GM12878 (cell line): ENCODE measurements around the gene CACNA1S. TPM values are rescaled to one million over a fixed set of nuclear protein-coding genes. Genes with fewer than 3 reads are reported as not detected.

Source experiments
- ATAC-seq: fragments of 200-7000 bp; cut with Tn5 transposase; 3 replicates; pipeline ENCODE4 v1.9.1; 2020; ENCODE audit warnings: mild to moderate bottlenecking, moderate library complexity
- BruUV-seq: library from RNA; stranded (reverse); fragments of 400-500 nt; replicated peaks from 2 replicates; lab custom pipeline; 2021; lab: Mats Ljungman, UMichigan
- CTCF ChIA-PET: fragments of 300-600 bp; sonication (Branson Sonifier 250); formaldehyde crosslinking; extraction: SDS; loops from one replicate; lab custom pipeline; 2021; ENCODE audit warnings: inconsistent platforms; lab: Yijun Ruan, JAX
- POLR2A ChIA-PET: fragments of 350-600 bp; formaldehyde crosslinking; extraction: SDS; loops from one replicate; lab custom pipeline; 2021; ENCODE audit warnings: inconsistent platforms; lab: Charles Lee
- RAD21 ChIA-PET: fragments of 300-600 bp; sonication (Branson Sonifier 250); formaldehyde crosslinking; loops from one replicate; lab custom pipeline; 2023; ENCODE audit warnings: antibody characterized with exemption; ENCODE audit not compliant: unreplicated experiment; lab: Charles Lee
- SMC1A ChIA-PET: fragments of 300-600 bp; sonication (Branson Sonifier 250); formaldehyde crosslinking; loops from one replicate; lab custom pipeline; 2023; ENCODE audit not compliant: unreplicated experiment, uncharacterized antibody; lab: Charles Lee
- DNase-seq: peaks from one replicate; pipeline ENCODE4 v3.0.0-alpha.2; 2011; ENCODE audit warnings: low read depth, low spot score
- FAIRE-seq: peaks from 3 replicates; lab custom pipeline; 2011; peaks lifted over from hg19 to GRCh38; lab: Jason Lieb, UNC
- H2AFZ ChIP-seq: 2 replicates; pipeline ENCODE4 v1.6.0; 2011; ENCODE audit warnings: low read depth, low read length, control low read depth; ENCODE audit not compliant: control insufficient read depth
- H3K27ac ChIP-seq: 2 replicates; pipeline ENCODE4 v1.5.1; 2011; ENCODE audit warnings: control low read depth; ENCODE audit not compliant: control insufficient read depth, insufficient read depth
- H3K27me3 ChIP-seq, 2 experiments: replicated peaks in 1 of 2; 2 replicates each; pipeline versions ENCODE4 v1.6.0 to v1.6.1; 2011; ENCODE audit warnings: low read length in 1 of 2; ENCODE audit not compliant: control insufficient read depth in 2 of 2, insufficient read depth in 2 of 2
- H3K36me3 ChIP-seq, 2 experiments: 2 replicates each; pipeline ENCODE4 v1.5.1; 2011; ENCODE audit warnings: low read length in 1 of 2; ENCODE audit not compliant: control insufficient read depth in 2 of 2, insufficient read depth in 2 of 2
- H3K4me1 ChIP-seq: 2 replicates; pipeline ENCODE4 v1.6.1; 2011; ENCODE audit warnings: mild to moderate bottlenecking, low read length, moderate library complexity, mixed read lengths; ENCODE audit not compliant: control insufficient read depth, insufficient read depth
- H3K4me2 ChIP-seq: 2 replicates; pipeline ENCODE4 v1.6.0; 2011; ENCODE audit warnings: control low read depth; ENCODE audit not compliant: control insufficient read depth, insufficient read depth
- H3K4me3 ChIP-seq: fragments of 200-600 bp; sonication (generic); 2 replicates; pipeline ENCODE4 v1.5.1; 2016
- H3K79me2 ChIP-seq: 2 replicates; pipeline ENCODE4 v1.6.0; 2011; ENCODE audit warnings: low read length; ENCODE audit not compliant: control insufficient read depth, insufficient read depth
- H3K9ac ChIP-seq: 2 replicates; pipeline ENCODE4 v1.8.0; 2011; ENCODE audit warnings: low read length, control low read depth, mixed read lengths; ENCODE audit not compliant: control insufficient read depth, insufficient read depth
- H3K9me3 ChIP-seq: replicated peaks from 3 replicates; pipeline ENCODE4 v1.5.1; 2011; ENCODE audit warnings: mild to moderate bottlenecking, low read length; ENCODE audit not compliant: control insufficient read depth, insufficient read depth
- H4K20me1 ChIP-seq: 2 replicates; pipeline ENCODE4 v1.6.0; 2011; ENCODE audit not compliant: control insufficient read depth, insufficient read depth
- BHLHE40 ChIP-seq, 2 experiments: fragments of 450-650 bp in 1 of 2; IDR thresholded peaks; 2 replicates each; pipeline ENCODE4 v1.6.1; 2011 to 2017; ENCODE audit warnings: low read depth in 2 of 2, borderline replicate concordance in 1 of 2, improper control_type of control experiment in 1 of 2, low read length in 1 of 2, mild to moderate bottlenecking in 1 of 2
- BMI1 ChIP-seq: fragments of 450-650 bp; IDR thresholded peaks from 2 replicates; pipeline ENCODE4 v1.6.1; 2016; ENCODE audit warnings: mild to moderate bottlenecking, moderate library complexity, borderline replicate concordance
- CBX5 ChIP-seq: sonication (generic); IDR thresholded peaks from 2 replicates; pipeline ENCODE4 v1.6.1; 2016; ENCODE audit warnings: low read depth, moderate library complexity, mild to moderate bottlenecking, inconsistent platforms
- CHD2 ChIP-seq: IDR thresholded peaks from 2 replicates; pipeline ENCODE4 v1.6.1; 2011; ENCODE audit warnings: low read depth, low read length, improper control_type of control experiment, borderline replicate concordance
- EED ChIP-seq: sonication (generic); IDR thresholded peaks from 2 replicates; pipeline ENCODE4 v1.6.1; 2016; ENCODE audit warnings: antibody characterized with exemption, low read depth
- EGR1 ChIP-seq, 2 experiments: IDR thresholded peaks; 1 replicate in 1 of 2; 2 replicates in 1 of 2; pipeline ENCODE4 v1.6.1; 2011 to 2012; ENCODE audit warnings: low read depth in 2 of 2, low read length in 2 of 2, borderline replicate concordance in 1 of 2, mild to moderate bottlenecking in 1 of 2, moderate library complexity in 1 of 2
- FOXK2 ChIP-seq: fragments of 450-650 bp; IDR thresholded peaks from 2 replicates; pipeline ENCODE4 v1.6.1; 2017; ENCODE audit warnings: mild to moderate bottlenecking, moderate library complexity
- HCFC1 ChIP-seq: fragments of 150-350 bp; IDR thresholded peaks from 2 replicates; pipeline ENCODE4 v1.6.1; 2014; ENCODE audit warnings: low read length
- MLLT1 ChIP-seq: fragments of 450-650 bp; IDR thresholded peaks from 2 replicates; pipeline ENCODE4 v1.6.1; 2016; ENCODE audit warnings: mild to moderate bottlenecking
- MXI1 ChIP-seq: fragments of 150-350 bp; IDR thresholded peaks from 2 replicates; pipeline ENCODE4 v1.6.1; 2011; ENCODE audit warnings: low read depth, mild to moderate bottlenecking, inconsistent platforms, low read length, improper control_type of control experiment
- NFIC ChIP-seq: IDR thresholded peaks from 2 replicates; pipeline ENCODE4 v1.6.1; 2012; ENCODE audit warnings: low read depth, mild to moderate bottlenecking, inconsistent platforms, low read length, moderate library complexity
- NFXL1 ChIP-seq: fragments of 450-650 bp; IDR thresholded peaks from 2 replicates; pipeline ENCODE4 v1.6.1; 2017; ENCODE audit warnings: antibody characterized with exemption, mild to moderate bottlenecking, borderline replicate concordance
- RAD21 ChIP-seq: IDR thresholded peaks from 2 replicates; pipeline ENCODE4 v1.6.1; 2011; ENCODE audit warnings: mild to moderate bottlenecking, low read depth, low read length, moderate library complexity; ENCODE audit not compliant: insufficient read depth
- SKIL ChIP-seq: fragments of 450-650 bp; IDR thresholded peaks from 2 replicates; pipeline ENCODE4 v1.6.1; 2017; ENCODE audit warnings: mild to moderate bottlenecking, low read depth, inconsistent platforms; ENCODE audit not compliant: poor library complexity, severe bottlenecking
- SMC3 ChIP-seq: IDR thresholded peaks from 2 replicates; pipeline ENCODE4 v1.6.1; 2011; ENCODE audit warnings: low read length, improper control_type of control experiment, borderline replicate concordance
- WGBS: methylation state at CpG from one replicate; pipeline ENCODE4 v1.1.6; 2016; ENCODE audit warnings: low lambda C conversion rate; ENCODE audit not compliant: insufficient replicate concordance, insufficient coverage; ENCODE audit errors: missing lambda C conversion rate; 5-methylcytosine and 5-hydroxymethylcytosine counted together
- in situ Hi-C: fragments of 300-500 bp; cut with MboI; formaldehyde crosslinking; loops from 9 replicates; pipeline ENCODE4 v1.14.3; 2018; ENCODE audit warnings: mixed read lengths
- intact Hi-C: fragments of 100-400 bp; cut with micrococcal nuclease; formaldehyde crosslinking; loops from one replicate; pipeline ENCODE4 v1.14.2; 2022; ENCODE audit not compliant: unreplicated experiment
- polyA plus RNA-seq, 11 experiments: library from polyadenylated mRNA; depleted of rRNA in 4 of 11; unstranded in 6 of 11; stranded (reverse) in 5 of 11; fragments of >200 nt; fragmentation: Nextera tagmentation in 4 of 11; fragmentation: Illumina TruSeq in 1 of 11; extraction: Ambion mirVana in 4 of 11; extraction: Trizol in 1 of 11; gene quantifications; 1 replicate in 1 of 11; 2 replicates in 10 of 11; pipeline versions ENCODE4 v1.2.1 to v1.2.3, GENCODE V29; 2011 to 2016; ENCODE audit warnings: inconsistent platforms in 2 of 11, missing spikeins in 2 of 11, low read depth in 1 of 11
- total RNA-seq, 4 experiments: library from RNA; depleted of rRNA in 3 of 4; stranded (reverse); fragments of >200 nt in 3 of 4; fragmentation: Illumina TruSeq in 1 of 4; extraction: Trizol in 1 of 4; gene quantifications; 2 replicates each; pipeline versions ENCODE4 v1.2.1 to v1.2.3, GENCODE V29; 2013 to 2021
- TF ChIP-seq, protein P1 (sequence below): IDR thresholded peaks from 2 replicates; pipeline ENCODE4 v1.6.1; 2012; ENCODE audit warnings: improper control_type of control experiment, low read depth, low read length; ENCODE audit not compliant: insufficient replicate concordance

CACNA1S gene
- total and polyA plus RNA-seq, 10 of the 15 experiments (the other 5 are each of a cell fraction or from before 2014, with no cell fraction given): under 0.01 to 0.04 (median 0.02) TPM; not detected in 6

- ChIA-PET SMC1A (interaction anchor here (0.9 to 1.1 kb wide), 2 partner anchors 28 to 133 kb away, joined by 3 to 4 read pairs; no protein-coding TSS in a partner anchor), RAD21 (interaction anchor here (0.5 to 3.0 kb wide), 5 partner anchors 14 to 553 kb away, joined by 3 to 21 read pairs (median 3); partner anchors contain the start of gene ASCL5), POLR2A (no interaction called here), CTCF (interaction anchor here (1.3 to 5.4 kb wide), 2 partner anchors 37 to 141 kb away, joined by 3 to 47 read pairs; no protein-coding TSS in a partner anchor)
- Histone ChIP-seq H4K20me1 (no peaks in the 10 kb centered on the region), H3K79me2 (no peaks in the 10 kb centered on the region), H3K4me2 (no peak overlapping the region), H3K4me3 (no peak overlapping the region), H3K27ac (no peak overlapping the region), H3K4me1 (no peaks in the 10 kb centered on the region), H3K27me3 (peaks cover 0 to 8% of the 10 kb centered on the region in 2 experiments; a peak in 2 of 4 replicates), H2AFZ (no peak overlapping the region), H3K9ac (no peak overlapping the region), H3K9me3 (no peaks in the 10 kb centered on the region), H3K36me3 (no peaks in the 10 kb centered on the region)
- no peak for TF ChIP-seq SMC3
- no peak for TF ChIP-seq EGR1 (IDR thresholded peaks at IDR 0.05; ENCODE audit: borderline replicate concordance in 1 of 2, low read depth in 2 of 2, low read length in 2 of 2)
- TF ChIP-seq FOXK2: no peak
- no peak for TF ChIP-seq MXI1
- no peak for TF ChIP-seq RAD21
- TF ChIP-seq BHLHE40 (IDR thresholded peaks at IDR 0.05; ENCODE audit: borderline replicate concordance in 1 of 2, low read depth in 2 of 2, low read length in 1 of 2): no peak
- TF ChIP-seq NFIC: no peak
- TF ChIP-seq, protein P1, sequence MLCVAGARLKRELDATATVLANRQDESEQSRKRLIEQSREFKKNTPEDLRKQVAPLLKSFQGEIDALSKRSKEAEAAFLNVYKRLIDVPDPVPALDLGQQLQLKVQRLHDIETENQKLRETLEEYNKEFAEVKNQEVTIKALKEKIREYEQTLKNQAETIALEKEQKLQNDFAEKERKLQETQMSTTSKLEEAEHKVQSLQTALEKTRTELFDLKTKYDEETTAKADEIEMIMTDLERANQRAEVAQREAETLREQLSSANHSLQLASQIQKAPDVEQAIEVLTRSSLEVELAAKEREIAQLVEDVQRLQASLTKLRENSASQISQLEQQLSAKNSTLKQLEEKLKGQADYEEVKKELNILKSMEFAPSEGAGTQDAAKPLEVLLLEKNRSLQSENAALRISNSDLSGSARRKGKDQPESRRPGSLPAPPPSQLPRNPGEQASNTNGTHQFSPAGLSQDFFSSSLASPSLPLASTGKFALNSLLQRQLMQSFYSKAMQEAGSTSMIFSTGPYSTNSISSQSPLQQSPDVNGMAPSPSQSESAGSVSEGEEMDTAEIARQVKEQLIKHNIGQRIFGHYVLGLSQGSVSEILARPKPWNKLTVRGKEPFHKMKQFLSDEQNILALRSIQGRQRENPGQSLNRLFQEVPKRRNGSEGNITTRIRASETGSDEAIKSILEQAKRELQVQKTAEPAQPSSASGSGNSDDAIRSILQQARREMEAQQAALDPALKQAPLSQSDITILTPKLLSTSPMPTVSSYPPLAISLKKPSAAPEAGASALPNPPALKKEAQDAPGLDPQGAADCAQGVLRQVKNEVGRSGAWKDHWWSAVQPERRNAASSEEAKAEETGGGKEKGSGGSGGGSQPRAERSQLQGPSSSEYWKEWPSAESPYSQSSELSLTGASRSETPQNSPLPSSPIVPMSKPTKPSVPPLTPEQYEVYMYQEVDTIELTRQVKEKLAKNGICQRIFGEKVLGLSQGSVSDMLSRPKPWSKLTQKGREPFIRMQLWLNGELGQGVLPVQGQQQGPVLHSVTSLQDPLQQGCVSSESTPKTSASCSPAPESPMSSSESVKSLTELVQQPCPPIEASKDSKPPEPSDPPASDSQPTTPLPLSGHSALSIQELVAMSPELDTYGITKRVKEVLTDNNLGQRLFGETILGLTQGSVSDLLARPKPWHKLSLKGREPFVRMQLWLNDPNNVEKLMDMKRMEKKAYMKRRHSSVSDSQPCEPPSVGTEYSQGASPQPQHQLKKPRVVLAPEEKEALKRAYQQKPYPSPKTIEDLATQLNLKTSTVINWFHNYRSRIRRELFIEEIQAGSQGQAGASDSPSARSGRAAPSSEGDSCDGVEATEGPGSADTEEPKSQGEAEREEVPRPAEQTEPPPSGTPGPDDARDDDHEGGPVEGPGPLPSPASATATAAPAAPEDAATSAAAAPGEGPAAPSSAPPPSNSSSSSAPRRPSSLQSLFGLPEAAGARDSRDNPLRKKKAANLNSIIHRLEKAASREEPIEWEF: no peak
- no peak for TF ChIP-seq CHD2
- no peak for TF ChIP-seq BMI1
- no peak for TF ChIP-seq CBX5
- no peak for TF ChIP-seq NFXL1
- TF ChIP-seq MLLT1: no peak
- TF ChIP-seq SKIL: no peak
- TF ChIP-seq EED: no peak
- TF ChIP-seq HCFC1: no peak
- FAIRE-seq: no peak
- 29% methylated on average over 3 of the region's 3 CpGs for WGBS
- intact Hi-C loops (loop anchor here (10.0 kb wide), 1 partner anchor 558 kb away; no protein-coding TSS in a partner anchor), in situ Hi-C loops (no loop called here)
- ATAC-seq: no peak
- no peak for DNase-seq
- BruUV-seq: no TSS peak
Measured at GRCh38 chr1:201112926-201113325, 700 bp upstream of the CACNA1S start.
